H9 (cell line): Measurements from ENCODE around the gene SETD4. TPM values are rescaled to one million over a fixed set of nuclear protein-coding genes. Genes with fewer than 3 reads are reported as not detected.

Experiments used
- DNase-seq: peaks from one replicate; pipeline ENCODE4 v3.0.0-alpha.2; 2017
- H2AFZ ChIP-seq: one replicate; pipeline ENCODE4 v1.6.1; 2013; ENCODE audit warnings: mild to moderate bottlenecking, low read length, control low read depth, moderate library complexity
- H2AK5ac ChIP-seq: 2 replicates; pipeline ENCODE4 v1.6.1; 2013; ENCODE audit warnings: low read length, control low read depth, mixed read lengths; ENCODE audit not compliant: insufficient read length
- H2BK120ac ChIP-seq: one replicate; pipeline ENCODE4 v1.6.1; 2013; ENCODE audit warnings: low read depth, mild to moderate bottlenecking, low read length, control low read depth, inconsistent platforms; ENCODE audit not compliant: poor library complexity, severe bottlenecking
- H2BK12ac ChIP-seq: 2 replicates; pipeline ENCODE4 v1.6.1; 2013; ENCODE audit warnings: low read length, control low read depth, mixed read lengths, low read depth; ENCODE audit not compliant: insufficient read length
- H2BK15ac ChIP-seq: 2 replicates; pipeline ENCODE4 v1.6.1; 2013; ENCODE audit warnings: low read depth, low read length, control low read depth
- H2BK20ac ChIP-seq: one replicate; pipeline ENCODE4 v1.6.1; 2013; ENCODE audit warnings: low read depth, mild to moderate bottlenecking, low read length, control low read depth, inconsistent platforms; ENCODE audit not compliant: poor library complexity, severe bottlenecking
- H2BK5ac ChIP-seq: 2 replicates; pipeline ENCODE4 v1.6.1; 2013; ENCODE audit warnings: low read length, control low read depth, mixed read lengths; ENCODE audit not compliant: insufficient read length
- H3K14ac ChIP-seq: 2 replicates; pipeline ENCODE4 v1.6.1; 2013; ENCODE audit warnings: low read length, control low read depth; ENCODE audit not compliant: insufficient read depth
- H3K18ac ChIP-seq: 2 replicates; pipeline ENCODE4 v1.6.1; 2013; ENCODE audit warnings: low read depth, mild to moderate bottlenecking, mixed read lengths, low read length, control low read depth; ENCODE audit not compliant: insufficient read length
- H3K23ac ChIP-seq: 2 replicates; pipeline ENCODE4 v1.6.1; 2013; ENCODE audit warnings: low read length, control low read depth, mixed read lengths, low read depth; ENCODE audit not compliant: insufficient read length
- H3K23me2 ChIP-seq: 2 replicates; pipeline ENCODE4 v1.6.1; 2013; ENCODE audit warnings: low read depth, mild to moderate bottlenecking, mixed read lengths, low read length, control low read depth; ENCODE audit not compliant: insufficient read length, poor library complexity, severe bottlenecking
- H3K27ac ChIP-seq: 2 replicates; pipeline ENCODE4 v1.5.1; 2013; ENCODE audit warnings: low read length, control low read depth, mixed read lengths, low read depth; ENCODE audit not compliant: insufficient read length
- H3K27me3 ChIP-seq: 2 replicates; pipeline ENCODE4 v1.6.1; 2013; ENCODE audit warnings: low read length, control low read depth, inconsistent platforms; ENCODE audit not compliant: insufficient read depth
- H3K4ac ChIP-seq: 2 replicates; pipeline ENCODE4 v1.6.1; 2013; ENCODE audit warnings: low read depth, mild to moderate bottlenecking, control low read depth, inconsistent platforms, low read length, moderate library complexity
- H3K4me1 ChIP-seq: 2 replicates; pipeline ENCODE4 v1.6.1; 2013; ENCODE audit warnings: low read length, control low read depth, inconsistent platforms; ENCODE audit not compliant: insufficient read depth
- H3K4me2 ChIP-seq: 2 replicates; pipeline ENCODE4 v1.6.1; 2013; ENCODE audit warnings: low read length, control low read depth, mixed read lengths; ENCODE audit not compliant: insufficient read length, insufficient read depth
- H3K56ac ChIP-seq: 2 replicates; pipeline ENCODE4 v1.6.1; 2013; ENCODE audit warnings: low read depth, mild to moderate bottlenecking, mixed read lengths, low read length, control low read depth; ENCODE audit not compliant: insufficient read length
- H3K79me1 ChIP-seq: 2 replicates; pipeline ENCODE4 v1.6.1; 2013; ENCODE audit warnings: low read depth, mild to moderate bottlenecking, moderate library complexity, low read length, control low read depth, inconsistent platforms; ENCODE audit not compliant: insufficient read depth, poor library complexity, severe bottlenecking
- H3K79me2 ChIP-seq: 2 replicates; pipeline ENCODE4 v1.6.1; 2013; ENCODE audit warnings: low read length, control low read depth, inconsistent platforms; ENCODE audit not compliant: insufficient read depth
- H3K9ac ChIP-seq: 2 replicates; pipeline ENCODE4 v1.6.1; 2013; ENCODE audit warnings: low read length, control low read depth, mixed read lengths; ENCODE audit not compliant: insufficient read length; ENCODE audit errors: extremely low read depth
- H3K9me3 ChIP-seq: one replicate; pipeline ENCODE4 v1.6.1; 2013; ENCODE audit warnings: low read depth, low read length, inconsistent platforms; ENCODE audit not compliant: control insufficient read depth
- H3T11ph ChIP-seq: one replicate; pipeline ENCODE4 v1.6.1; 2013; ENCODE audit warnings: mild to moderate bottlenecking, low read length, control low read depth, inconsistent platforms
- H4K20me1 ChIP-seq: one replicate; pipeline ENCODE4 v1.6.1; 2013; ENCODE audit not compliant: control insufficient read depth, insufficient read length, insufficient read depth
- H4K5ac ChIP-seq: 2 replicates; pipeline ENCODE4 v1.6.1; 2013; ENCODE audit warnings: low read depth, mild to moderate bottlenecking, mixed read lengths, low read length, control low read depth; ENCODE audit not compliant: insufficient read length
- H4K8ac ChIP-seq: replicated peaks from 2 replicates; pipeline ENCODE4 v1.6.1; 2013; ENCODE audit warnings: low read length, control low read depth, mixed read lengths, low read depth; ENCODE audit not compliant: insufficient read length
- H4K91ac ChIP-seq: 2 replicates; pipeline ENCODE4 v1.6.1; 2013; ENCODE audit warnings: low read depth, mild to moderate bottlenecking, moderate library complexity, mixed read lengths, low read length, control low read depth; ENCODE audit not compliant: insufficient read length
- H3K27ac Mint-ChIP-seq, 3 experiments: 2 replicates in 2 of 3; 3 replicates in 1 of 3; pipeline ENCODE4 v1.8.0; 2020 to 2021; ENCODE audit warnings: mixed read lengths in 3 of 3, mild to moderate bottlenecking in 1 of 3, moderate library complexity in 1 of 3
- H3K27me3 Mint-ChIP-seq: 2 replicates; pipeline ENCODE4 v1.8.0; 2021; ENCODE audit warnings: low read depth, mild to moderate bottlenecking, moderate library complexity, mixed read lengths
- H3K36me3 Mint-ChIP-seq, 3 experiments: 2 replicates in 2 of 3; 3 replicates in 1 of 3; pipeline ENCODE4 v1.8.0; 2020 to 2021; ENCODE audit warnings: low read depth in 3 of 3, mixed read lengths in 3 of 3; ENCODE audit not compliant: insufficient read depth in 1 of 3
- H3K4me1 Mint-ChIP-seq, 2 experiments: 2 replicates each; pipeline ENCODE4 v1.8.0; 2020; ENCODE audit warnings: mixed read lengths in 2 of 2
- H3K4me3 Mint-ChIP-seq, 2 experiments: 2 replicates in 1 of 2; 3 replicates in 1 of 2; pipeline ENCODE4 v1.8.0; 2020 to 2021; ENCODE audit warnings: mild to moderate bottlenecking in 2 of 2, mixed read lengths in 2 of 2, moderate library complexity in 1 of 2
- H3K9me3 Mint-ChIP-seq, 2 experiments: 2 replicates in 1 of 2; 3 replicates in 1 of 2; pipeline ENCODE4 v1.8.0; 2020; ENCODE audit warnings: mild to moderate bottlenecking in 2 of 2, mixed read lengths in 2 of 2, moderate library complexity in 1 of 2
- total RNA-seq: library from RNA; stranded (reverse); gene quantifications from 2 replicates; pipeline ENCODE4 v1.2.1, GENCODE V29; 2021
- TF ChIP-seq, protein P1 (sequence below): fragments of 200-600 bp; sonication (generic); conservative IDR thresholded peaks from 3 replicates; pipeline ENCODE4 v1.8.0; 2021; ENCODE audit warnings: antibody characterized with exemption, mild to moderate bottlenecking

The SETD4 gene
- total RNA-seq, 1 experiment from 2014 or later: 52.5 TPM

DNA sequence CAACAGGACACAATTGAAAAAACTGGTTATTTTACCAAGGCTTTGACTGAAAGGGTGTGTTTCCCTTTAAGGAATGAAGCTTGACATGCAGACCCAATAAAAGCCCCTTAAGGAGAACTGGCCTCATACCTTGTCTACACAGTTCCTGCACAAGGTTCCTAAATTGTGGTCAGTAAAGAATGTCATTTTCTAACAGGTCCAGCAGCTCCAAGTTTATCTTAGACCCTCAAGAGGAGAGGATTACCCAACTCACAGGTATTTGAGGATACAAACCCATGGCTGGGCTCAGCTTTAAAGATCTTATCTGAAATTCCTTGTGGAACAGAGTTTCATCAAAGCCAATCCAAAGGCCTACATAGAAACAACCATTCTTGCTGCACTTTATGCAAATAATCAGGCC lies 43.1 kb upstream of the SETD4 start:
- H3K4me2 ChIP-seq: no peak overlapping the region
- H3K23me2 ChIP-seq: peaks cover 8% of the 10 kb centered on the region
- H2BK12ac ChIP-seq: no peak overlapping the region
- Mint-ChIP-seq H3K27ac (no peak overlapping the region), H3K4me3 (no peak overlapping the region), H3K36me3 (peaks cover 18 to 21% (median 20%) of the 10 kb centered on the region in 3 experiments), H3K9me3 (peaks cover 8 to 14% of the 10 kb centered on the region in 2 experiments), H3K27me3 (no peaks in the 10 kb centered on the region; the same call in 1 of the 2 replicates), H3K4me1 (peaks cover 67 to 82% of the 10 kb centered on the region in 2 experiments)
- H3K9ac ChIP-seq: no peak overlapping the region
- no peak overlapping the region for H3K14ac ChIP-seq
- DNase-seq: no peak
- H3K27me3 ChIP-seq: no peaks in the 10 kb centered on the region
- TF ChIP-seq, protein P1, sequence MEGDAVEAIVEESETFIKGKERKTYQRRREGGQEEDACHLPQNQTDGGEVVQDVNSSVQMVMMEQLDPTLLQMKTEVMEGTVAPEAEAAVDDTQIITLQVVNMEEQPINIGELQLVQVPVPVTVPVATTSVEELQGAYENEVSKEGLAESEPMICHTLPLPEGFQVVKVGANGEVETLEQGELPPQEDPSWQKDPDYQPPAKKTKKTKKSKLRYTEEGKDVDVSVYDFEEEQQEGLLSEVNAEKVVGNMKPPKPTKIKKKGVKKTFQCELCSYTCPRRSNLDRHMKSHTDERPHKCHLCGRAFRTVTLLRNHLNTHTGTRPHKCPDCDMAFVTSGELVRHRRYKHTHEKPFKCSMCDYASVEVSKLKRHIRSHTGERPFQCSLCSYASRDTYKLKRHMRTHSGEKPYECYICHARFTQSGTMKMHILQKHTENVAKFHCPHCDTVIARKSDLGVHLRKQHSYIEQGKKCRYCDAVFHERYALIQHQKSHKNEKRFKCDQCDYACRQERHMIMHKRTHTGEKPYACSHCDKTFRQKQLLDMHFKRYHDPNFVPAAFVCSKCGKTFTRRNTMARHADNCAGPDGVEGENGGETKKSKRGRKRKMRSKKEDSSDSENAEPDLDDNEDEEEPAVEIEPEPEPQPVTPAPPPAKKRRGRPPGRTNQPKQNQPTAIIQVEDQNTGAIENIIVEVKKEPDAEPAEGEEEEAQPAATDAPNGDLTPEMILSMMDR: no peak
- no peak overlapping the region for H2BK5ac ChIP-seq
- no peaks in the 10 kb centered on the region for H3K9me3 ChIP-seq
- no peak overlapping the region for H3K18ac ChIP-seq
- H4K8ac ChIP-seq: no peak overlapping the region
- H2BK20ac ChIP-seq: no peak overlapping the region
- peaks cover 3% of the 10 kb centered on the region; the same call in 1 of the 2 replicates for H3K79me2 ChIP-seq
- no peak overlapping the region for H4K5ac ChIP-seq
- H2AK5ac ChIP-seq: no peak overlapping the region
- no peak overlapping the region for H2BK15ac ChIP-seq
- H4K91ac ChIP-seq: no peak overlapping the region
- no peak overlapping the region for H3T11ph ChIP-seq
- no peak overlapping the region for H3K4ac ChIP-seq
- peaks cover 6% of the 10 kb centered on the region; the same call in 1 of the 2 replicates for H3K4me1 ChIP-seq
- H3K79me1 ChIP-seq: no peaks in the 10 kb centered on the region
- H2AFZ ChIP-seq: no peak overlapping the region
- no peak overlapping the region for H2BK120ac ChIP-seq
- H3K27ac ChIP-seq: no peak overlapping the region
- no peak overlapping the region for H3K56ac ChIP-seq
- no peaks in the 10 kb centered on the region for H4K20me1 ChIP-seq
- no peak overlapping the region for H3K23ac ChIP-seq
